SU-DHL-6 (cell line): ENCODE data around the gene GJC3.

Experiments
- H2AFZ ChIP-seq: fragments of 200-600 bp; sonication (generic); 2 replicates; pipeline ENCODE4 v1.6.1; 2014; ENCODE audit warnings: low read depth, mild to moderate bottlenecking, moderate library complexity, mixed read lengths, antibody characterized with exemption, low read length; ENCODE audit not compliant: severe bottlenecking
- H3F3A ChIP-seq: fragments of 200-600 bp; shearing (Covaris generic); 2 replicates; pipeline ENCODE4 v1.6.0; 2016; ENCODE audit warnings: antibody characterized with exemption, mild to moderate bottlenecking; ENCODE audit not compliant: insufficient read depth
- H3K27ac ChIP-seq: fragments of 200-600 bp; sonication (generic); 2 replicates; pipeline ENCODE4 v1.5.1; 2016; ENCODE audit warnings: low read depth, mild to moderate bottlenecking, low read length, moderate library complexity, mixed read lengths
- H3K27me3 ChIP-seq: fragments of 200-600 bp; sonication (generic), shearing (Covaris generic); 2 replicates; pipeline ENCODE4 v1.6.0; 2014; ENCODE audit warnings: mild to moderate bottlenecking, low read length
- H3K36me3 ChIP-seq: fragments of 200-600 bp; sonication (generic); 2 replicates; pipeline ENCODE4 v1.6.1; 2014; ENCODE audit warnings: mild to moderate bottlenecking, low read length, mixed read lengths
- H3K4me2 ChIP-seq: fragments of 300-600, 200-600 bp; shearing (Covaris generic), sonication (generic); 2 replicates; pipeline ENCODE4 v1.6.0; 2014; ENCODE audit warnings: low read length, low read depth, mild to moderate bottlenecking; ENCODE audit not compliant: poor library complexity, severe bottlenecking
- H3K4me3 ChIP-seq: fragments of 200-600 bp; sonication (generic); 2 replicates; pipeline ENCODE4 v1.5.1; 2014; ENCODE audit warnings: antibody characterized with exemption, low read length, mild to moderate bottlenecking, mixed read lengths; ENCODE audit not compliant: insufficient read depth, poor library complexity, severe bottlenecking
- H3K79me2 ChIP-seq: fragments of 200-600 bp; sonication (generic); 2 replicates; pipeline ENCODE4 v1.6.1; 2014; ENCODE audit warnings: mild to moderate bottlenecking, low read length, moderate library complexity; ENCODE audit not compliant: insufficient read depth
- H3K9ac ChIP-seq: fragments of 200-600 bp; sonication (generic); 2 replicates; pipeline ENCODE4 v1.7.0; 2014; ENCODE audit warnings: mild to moderate bottlenecking, low read length
- H3K9me2 ChIP-seq: fragments of 200-600 bp; sonication (generic); replicated peaks from 2 replicates; pipeline ENCODE4 v1.6.1; 2014; ENCODE audit warnings: low read length; ENCODE audit not compliant: insufficient read depth
- H3K9me3 ChIP-seq: fragments of 200-600 bp; sonication (generic); 2 replicates; pipeline ENCODE4 v1.6.1; 2014; ENCODE audit warnings: low read length, mixed read lengths; ENCODE audit not compliant: insufficient read depth
- H4K20me1 ChIP-seq: fragments of 200-600 bp; sonication (generic); 2 replicates; pipeline ENCODE4 v1.6.1; 2014; ENCODE audit warnings: low read depth, mild to moderate bottlenecking, antibody characterized with exemption, low read length, moderate library complexity, mixed read lengths
- CTCF ChIP-seq: fragments of 200-600 bp; sonication (generic); IDR thresholded peaks from one replicate; pipeline ENCODE4 v1.5.1; 2017; ENCODE audit warnings: antibody characterized with exemption, mild to moderate bottlenecking, low read length, moderate library complexity; ENCODE audit not compliant: insufficient read depth, poor library complexity, severe bottlenecking
- EZH2phosphoT487 ChIP-seq: fragments of 200-600 bp; sonication (generic), shearing (Covaris generic); conservative IDR thresholded peaks from 2 replicates; pipeline ENCODE4 v1.6.1; 2018; ENCODE audit warnings: mild to moderate bottlenecking, antibody characterized with exemption, low read length, moderate library complexity, mixed read lengths

Gene GJC3

DNA sequence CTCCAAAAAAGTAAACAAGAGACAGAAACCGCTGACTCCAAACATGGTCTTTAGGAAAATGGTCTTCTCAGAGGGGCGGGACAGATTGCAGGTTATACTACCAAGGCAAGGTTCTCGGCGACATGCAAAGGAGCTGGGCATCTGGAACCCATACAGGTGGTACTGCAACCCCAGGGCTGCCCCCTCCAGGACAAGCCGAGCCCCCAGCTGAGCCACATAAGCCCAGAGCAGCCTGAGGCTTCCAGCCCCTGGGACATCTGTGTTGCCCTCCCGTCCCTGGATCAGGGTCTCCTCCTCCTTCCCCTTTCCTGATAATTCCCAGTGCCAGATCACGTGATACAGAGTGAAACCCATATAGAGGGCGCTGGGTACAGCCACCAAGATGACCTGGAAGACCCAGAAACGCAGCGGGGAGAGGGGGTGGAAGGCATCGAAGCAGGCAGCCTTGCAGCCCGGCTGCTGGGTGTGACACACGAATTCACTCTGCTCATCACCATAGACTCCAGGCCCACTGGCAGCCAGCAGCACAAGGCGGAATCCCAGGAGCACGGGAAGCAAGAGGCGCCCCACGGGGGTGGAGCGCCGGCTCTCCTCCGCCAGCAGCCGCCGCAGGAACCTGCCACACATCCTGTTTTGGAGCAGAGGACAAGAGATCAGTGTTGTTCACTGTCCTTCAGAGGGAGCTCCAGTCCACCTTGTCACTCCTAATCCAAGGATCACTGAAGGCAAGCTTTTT is at the start of gene GJC3:
GJC3 (minus strand) TSS at position 627 of the 736 bp plus-strand sequence; CDS start at position 627, 0 bp downstream.
- Histone ChIP-seq H3K27ac (no peak within 1 kb of the TSS), H3K4me2 (peak within 1 kb of the TSS; percentile 6), H3K9me2 (no peaks in the 10 kb centered on the region), H3K9me3 (no peaks in the 10 kb centered on the region), H4K20me1 (no peaks in the 10 kb centered on the region), H2AFZ (no peak within 1 kb of the TSS), H3K27me3 (no peaks in the 10 kb centered on the region), H3K36me3 (no peaks in the 10 kb centered on the region), H3K79me2 (no peaks in the 10 kb centered on the region), H3K4me3 (no peak within 1 kb of the TSS), H3F3A (no peaks in the 10 kb centered on the region), H3K9ac (no peak within 1 kb of the TSS)
- TF ChIP-seq EZH2phosphoT487 (no peak), CTCF (no peak)

DNA sequence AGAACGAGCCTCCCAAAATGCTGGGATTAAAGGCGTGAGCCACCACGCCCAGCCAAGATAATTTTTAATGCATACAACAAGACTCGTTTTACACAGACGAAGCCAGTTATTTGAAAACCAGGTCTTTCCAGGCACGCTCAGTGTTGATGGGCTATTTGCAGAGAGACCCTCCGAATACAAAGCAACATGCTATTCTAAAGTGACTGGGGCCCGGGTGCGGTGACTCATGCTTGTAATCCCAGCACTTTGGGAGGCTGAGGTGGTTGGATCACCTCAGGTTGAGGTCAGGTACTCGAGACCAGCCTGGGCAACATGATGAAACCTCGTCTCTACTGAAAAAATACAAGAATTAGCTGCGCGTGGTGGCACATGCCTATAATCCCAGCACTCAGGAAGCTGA is 47.2 kb upstream of the GJC3 start:
- H2AFZ ChIP-seq, result no peak overlapping the region
- no peaks in the 10 kb centered on the region for H3K27me3 ChIP-seq
- no peaks in the 10 kb centered on the region for H4K20me1 ChIP-seq
- H3K27ac ChIP-seq, result no peak overlapping the region
- no peak overlapping the region for H3K9ac ChIP-seq
- no peaks in the 10 kb centered on the region for H3K36me3 ChIP-seq
- H3K4me3 ChIP-seq, result no peak overlapping the region
- no peaks in the 10 kb centered on the region for H3K79me2 ChIP-seq
- no peaks in the 10 kb centered on the region for H3K9me2 ChIP-seq
- H3K9me3 ChIP-seq, result no peaks in the 10 kb centered on the region
- no peak for TF ChIP-seq EZH2phosphoT487
- TF ChIP-seq CTCF, result no peak
- no peaks in the 10 kb centered on the region for H3F3A ChIP-seq
- H3K4me2 ChIP-seq, result no peak overlapping the region

DNA sequence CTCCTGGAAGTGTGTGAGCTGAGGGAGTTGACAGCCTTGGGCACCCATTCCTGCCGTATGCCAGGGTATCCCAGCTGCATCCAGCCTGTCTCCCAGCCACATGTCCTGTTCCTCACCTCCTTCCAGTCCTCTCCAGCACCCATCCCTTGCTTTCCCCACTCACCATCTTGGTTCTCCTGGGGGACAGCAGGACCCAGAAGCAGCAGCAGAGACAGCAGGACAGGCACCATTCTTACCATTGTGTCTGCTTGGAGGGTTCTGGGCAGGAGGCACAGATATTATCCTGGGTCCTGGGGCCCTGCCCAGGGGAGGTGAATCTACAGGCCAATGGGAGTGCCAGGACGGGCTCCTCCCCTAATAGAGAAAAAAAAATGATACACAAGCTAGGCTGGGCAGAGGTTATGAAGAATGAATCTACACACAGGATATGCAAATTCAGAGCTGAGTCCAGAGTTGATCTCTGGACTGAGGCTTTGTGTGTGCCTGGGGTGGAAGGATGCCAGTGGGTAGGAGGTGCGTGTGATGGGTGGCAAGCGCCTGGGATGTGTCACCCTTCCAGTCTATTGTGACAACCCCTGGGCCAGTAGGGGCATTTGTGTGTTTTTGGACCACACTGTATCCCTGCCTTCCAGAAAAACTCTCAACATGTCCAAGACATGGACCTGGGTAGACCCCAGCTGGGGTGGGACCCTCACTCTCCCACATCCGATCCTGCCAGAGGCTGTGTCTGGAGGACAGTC is 46.5 kb upstream of the GJC3 start, which contains the start of gene AZGP1:
AZGP1 (minus strand) TSS at position 250 of the 740 bp plus-strand sequence; CDS start at position 239, 11 bp downstream.
- Histone ChIP-seq H3K4me2 (no peak within 1 kb of the TSS), H2AFZ (no peak within 1 kb of the TSS), H3K9ac (no peak within 1 kb of the TSS)

More for the DNA sequence above, 46.5 kb upstream of the GJC3 start, which contains the start of gene AZGP1:
- Histone ChIP-seq H4K20me1 (no peaks in the 10 kb centered on the region), H3K4me3 (no peak within 1 kb of the TSS), H3K79me2 (no peaks in the 10 kb centered on the region), H3K9me2 (no peaks in the 10 kb centered on the region), H3K36me3 (no peaks in the 10 kb centered on the region), H3F3A (no peaks in the 10 kb centered on the region), H3K27me3 (no peaks in the 10 kb centered on the region), H3K9me3 (no peaks in the 10 kb centered on the region), H3K27ac (no peak within 1 kb of the TSS)
- TF ChIP-seq EZH2phosphoT487 (no peak), CTCF (no peak)
